K562 (cell line): Measurements from ENCODE around the gene EML2. TPM values are rescaled to one million over a fixed set of nuclear protein-coding genes. Genes with fewer than 3 reads are reported as not detected.

ENCODE experiments used
- ATAC-seq: fragments of 200-7000 bp; cut with Tn5 transposase; 3 replicates; pipeline ENCODE4 v1.9.1; 2020; ENCODE audit warnings: moderate library complexity
- BruUV-seq: library from RNA; stranded (reverse); fragments of 400-500 nt; replicated peaks from 2 replicates; lab custom pipeline; 2021; lab: Mats Ljungman, UMichigan
- CTCF ChIA-PET: fragments of 300-600 bp; formaldehyde crosslinking; extraction: SDS; loops from one replicate; lab custom pipeline; 2021; ENCODE audit warnings: low intra/inter-chr PET ratio; lab: Yijun Ruan, JAX
- POLR2A ChIA-PET: fragments of 300-600, 350-650 bp; sonication (Branson Sonifier 250); formaldehyde crosslinking; extraction: SDS; loops from one replicate; lab custom pipeline; 2021; ENCODE audit warnings: antibody characterized with exemption, inconsistent platforms; lab: Yijun Ruan, JAX
- DNase-seq, 4 experiments: peaks; one replicate each; pipeline versions ENCODE4 v3.0.0 to v3.0.0-alpha.2; 2011 to 2018; ENCODE audit warnings: low spot score in 3 of 4, mixed read lengths in 3 of 4; ENCODE audit errors: extremely low read depth in 1 of 4
- FAIRE-seq: peaks from 2 replicates; lab custom pipeline; 2011; peaks lifted over from hg19 to GRCh38; lab: Jason Lieb, UNC
- H2AFZ ChIP-seq: 2 replicates; pipeline ENCODE4 v1.6.0; 2011; ENCODE audit warnings: low read depth, low read length, control low read depth, inconsistent platforms
- H3K27ac ChIP-seq: fragments of 200-600 bp; 3 replicates; pipeline ENCODE4 v1.8.0; 2011; ENCODE audit warnings: low read depth, mild to moderate bottlenecking, control low read depth, inconsistent platforms, low read length, moderate library complexity, mixed read lengths; ENCODE audit errors: extremely low read depth
- H3K27me3 ChIP-seq, 2 experiments: fragments of 300-600 bp in 1 of 2; 2 replicates in 1 of 2; 3 replicates in 1 of 2; pipeline versions ENCODE4 v1.6.0 to v1.8.0; 2011; ENCODE audit warnings: inconsistent platforms in 2 of 2, low read length in 2 of 2, mild to moderate bottlenecking in 1 of 2, mixed read lengths in 1 of 2, moderate library complexity in 1 of 2; ENCODE audit not compliant: control insufficient read depth in 2 of 2, insufficient read depth in 2 of 2
- H3K36me3 ChIP-seq: fragments of 300-600 bp; 3 replicates; pipeline ENCODE4 v1.8.0; 2011; ENCODE audit warnings: mild to moderate bottlenecking, low read length, inconsistent platforms; ENCODE audit not compliant: control insufficient read depth, insufficient read depth
- H3K4me1 ChIP-seq, 2 experiments: fragments of 200-600 bp in 1 of 2; replicated peaks in 1 of 2; 2 replicates in 1 of 2; 3 replicates in 1 of 2; pipeline versions ENCODE4 v1.5.1 to v1.8.0; 2011; ENCODE audit warnings: inconsistent platforms in 2 of 2, low read length in 2 of 2, mild to moderate bottlenecking in 1 of 2, mixed read lengths in 1 of 2, moderate library complexity in 1 of 2; ENCODE audit not compliant: control insufficient read depth in 2 of 2, insufficient read depth in 2 of 2
- H3K4me2 ChIP-seq: 2 replicates; pipeline ENCODE4 v1.6.1; 2011; ENCODE audit warnings: low read length, control low read depth, inconsistent platforms, mixed read lengths; ENCODE audit not compliant: insufficient read depth
- H3K4me3 ChIP-seq: fragments of 200-600 bp; sonication (generic), shearing (Covaris generic); 2 replicates; pipeline ENCODE4 v1.5.1; 2016; ENCODE audit warnings: control low read depth, inconsistent platforms
- H3K79me2 ChIP-seq: fragments of 200-600 bp; 3 replicates; pipeline ENCODE4 v1.8.0; 2011; ENCODE audit warnings: low read length, inconsistent platforms; ENCODE audit not compliant: control insufficient read depth, insufficient read depth
- H3K9ac ChIP-seq, 2 experiments: 2 replicates each; pipeline versions ENCODE4 v1.6.0 to v1.6.1; 2011; ENCODE audit warnings: low read depth in 2 of 2, low read length in 2 of 2, control low read depth in 1 of 2, inconsistent platforms in 1 of 2, mild to moderate bottlenecking in 1 of 2, mixed read lengths in 1 of 2; ENCODE audit not compliant: insufficient read depth in 1 of 2
- H3K9me1 ChIP-seq: one replicate; pipeline ENCODE4 v1.6.0; 2011; ENCODE audit warnings: inconsistent platforms, mild to moderate bottlenecking, low read length, moderate library complexity; ENCODE audit not compliant: control insufficient read depth, insufficient read depth
- H3K9me3 ChIP-seq: replicated peaks from 2 replicates; pipeline ENCODE4 v1.5.1; 2011; ENCODE audit warnings: low read depth, low read length, inconsistent platforms; ENCODE audit not compliant: control insufficient read depth, insufficient read depth
- H4K20me1 ChIP-seq: replicated peaks from 2 replicates; pipeline ENCODE4 v1.6.1; 2011; ENCODE audit warnings: low read length, inconsistent platforms, mixed read lengths; ENCODE audit not compliant: control insufficient read depth, insufficient read depth
- ARNT ChIP-seq, 2 experiments: fragments of 450-650 bp; IDR thresholded peaks; 2 replicates each; pipeline ENCODE4 v1.6.1; 2016; ENCODE audit warnings: mild to moderate bottlenecking in 1 of 2
- BDP1 ChIP-seq: IDR thresholded peaks from 3 replicates; pipeline ENCODE4 v1.6.1; 2011; ENCODE audit not compliant: insufficient read length, insufficient read depth
- CEBPG ChIP-seq, 3 experiments: fragments of 200-800 bp in 1 of 3; sonication (Bioruptor generic) in 1 of 3; sonication (generic) in 1 of 3; formaldehyde crosslinking in 1 of 3; IDR thresholded peaks in 2 of 3; conservative IDR thresholded peaks in 1 of 3; 2 replicates each; pipeline versions ENCODE4 v1.6.1 to v1.8.0; 2016 to 2022; ENCODE audit warnings: missing compliant biosample characterization in 2 of 3, missing genetic modification characterization in 2 of 3, mild to moderate bottlenecking in 1 of 3, missing genetic modification reagents in 1 of 3
- ELF1 ChIP-seq: fragments of 200-800 bp; sonication (Bioruptor generic); IDR thresholded peaks from 2 replicates; pipeline ENCODE4 v1.6.1; 2016; ENCODE audit warnings: missing genetic modification characterization, missing compliant biosample characterization
- POLR2G ChIP-seq: fragments of 200-400 bp; formaldehyde crosslinking; IDR thresholded peaks from 2 replicates; pipeline ENCODE4 v1.6.1; 2017; ENCODE audit warnings: low read depth, mild to moderate bottlenecking, antibody characterized with exemption, low read length, moderate library complexity
- PTRF ChIP-seq: fragments of 450-650 bp; IDR thresholded peaks from 2 replicates; pipeline ENCODE4 v1.6.1; 2016; ENCODE audit warnings: mild to moderate bottlenecking, missing genetic modification characterization, missing compliant biosample characterization
- PURB ChIP-seq: sonication (generic); formaldehyde crosslinking; IDR thresholded peaks from 2 replicates; pipeline ENCODE4 v1.9.0; 2021; ENCODE audit warnings: low read depth, mild to moderate bottlenecking, missing genetic modification reagents
- RBFOX2 ChIP-seq: fragments of 200-400 bp; formaldehyde crosslinking; IDR thresholded peaks from 2 replicates; pipeline ENCODE4 v1.6.1; 2017; ENCODE audit warnings: low read depth, mild to moderate bottlenecking, low read length, moderate library complexity
- USF2 ChIP-seq: sonication (generic); formaldehyde crosslinking; IDR thresholded peaks from 2 replicates; pipeline ENCODE4 v1.5.0; 2020; ENCODE audit warnings: missing genetic modification reagents
- ZNF124 ChIP-seq: sonication (generic); formaldehyde crosslinking; IDR thresholded peaks from 2 replicates; pipeline ENCODE4 v1.8.1; 2022; ENCODE audit warnings: missing genetic modification reagents
- ZNF77 ChIP-seq: fragments of 250-450 bp; sonication (Bioruptor Pico); IDR thresholded peaks from 2 replicates; pipeline ENCODE4 v1.5.0; 2020
- WGBS: fragments of 100-300 bp; shearing (Covaris generic); methylation state at CpG from one replicate; pipeline ENCODE4 v1.1.6; 2016; ENCODE audit warnings: low coverage, mixed read lengths; ENCODE audit not compliant: insufficient coverage; ENCODE audit errors: missing lambda C conversion rate; 5-methylcytosine and 5-hydroxymethylcytosine counted together
- in situ Hi-C: fragments of 300-500 bp; cut with MboI; formaldehyde crosslinking; loops from 4 replicates; pipeline ENCODE4 v1.15.0; 2018; ENCODE audit warnings: inconsistent platforms, mixed read lengths
- intact Hi-C: fragments of 100-400 bp; cut with micrococcal nuclease; formaldehyde crosslinking; loops from 2 replicates; pipeline ENCODE4 v1.14.2; 2022
- polyA plus RNA-seq, 8 experiments: library from polyadenylated mRNA; depleted of rRNA in 4 of 8; stranded (reverse) in 5 of 8; unstranded in 3 of 8; fragments of >200 nt; fragmentation: Nextera tagmentation in 2 of 8; fragmentation: Illumina TruSeq in 1 of 8; extraction: Ambion mirVana in 2 of 8; extraction: Trizol in 1 of 8; gene quantifications; 2 replicates each; pipeline versions ENCODE4 v1.2.1 to v1.2.3, GENCODE V29; 2011 to 2014; ENCODE audit warnings: inconsistent platforms in 1 of 8, missing spikeins in 1 of 8
- total RNA-seq, 7 experiments: library from RNA; depleted of rRNA in 6 of 7; stranded (reverse); fragments of >200 nt in 6 of 7; fragmentation: Illumina TruSeq in 2 of 7; extraction: Trizol in 2 of 7; gene quantifications; 2 replicates each; pipeline versions ENCODE4 v1.2.1 to v1.2.3, GENCODE V29; 2011 to 2021; ENCODE audit warnings: low replicate concordance in 1 of 7
- TF ChIP-seq, protein P1 (sequence below): sonication (generic); formaldehyde crosslinking; IDR thresholded peaks from 2 replicates; pipeline ENCODE4 v1.8.1; 2023; ENCODE audit warnings: mild to moderate bottlenecking, missing genetic modification reagents
- TF ChIP-seq, protein P2 (sequence below), 3 experiments: IDR thresholded peaks in 2 of 3; conservative IDR thresholded peaks in 1 of 3; 2 replicates each; pipeline ENCODE4 v1.5.1; 2011 to 2012; ENCODE audit warnings: low read length in 3 of 3, mild to moderate bottlenecking in 3 of 3, control low read depth in 2 of 3, improper control_type of control experiment in 1 of 3, inconsistent platforms in 1 of 3, low read depth in 1 of 3, mixed read lengths in 1 of 3, moderate library complexity in 1 of 3; ENCODE audit not compliant: insufficient read depth in 2 of 3

Gene EML2
- total and polyA plus RNA-seq, 9 of the 15 experiments (the other 6 are each of a cell fraction or from before 2014, with no cell fraction given): 2.6 to 69.6 (median 24.8) TPM

DNA sequence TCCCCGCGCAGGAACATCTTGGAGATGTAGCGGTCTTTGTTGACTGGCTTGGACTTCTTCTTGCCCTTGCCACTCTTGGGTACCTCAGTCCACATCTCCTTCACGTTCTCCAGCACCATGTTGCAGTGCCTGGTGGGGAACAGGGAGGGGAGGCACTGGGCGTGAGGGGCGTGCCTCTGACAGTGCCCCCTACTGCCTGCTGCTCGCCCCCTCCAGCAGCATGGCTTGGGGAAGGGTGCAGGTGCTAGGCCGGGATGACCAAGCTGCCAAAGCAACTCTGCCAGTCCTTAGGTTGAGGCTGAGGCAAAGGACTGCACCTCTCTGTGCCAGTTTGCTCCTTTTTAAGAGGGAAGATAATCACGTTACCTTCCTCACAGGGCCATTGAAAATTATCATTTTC, 48.4 kb upstream of the EML2 start:
- Histone ChIP-seq H3K9me1 (no peaks in the 10 kb centered on the region), H3K79me2 (peaks cover 32% of the 10 kb centered on the region), H3K36me3 (peaks cover 64% of the 10 kb centered on the region; the same call in 2 of the 3 replicates), H3K9ac (no peak overlapping the region), H2AFZ (no peak overlapping the region), H3K27ac (no peak overlapping the region), H3K4me3 (no peak overlapping the region), H3K4me2 (no peak overlapping the region), H3K9me3 (no peaks in the 10 kb centered on the region), H4K20me1 (0 out of 2 replicates have a peak, but pooled peaks cover 4% of the 10 kb centered on the region), H3K4me1 (peaks cover 4 to 9% of the 10 kb centered on the region in 2 experiments; a peak in 4 of 5 replicates), H3K27me3 (no peaks in the 10 kb centered on the region)
- CTCF ChIA-PET: no interaction called here
- POLR2A ChIA-PET: interaction anchor here (0.6 to 3.3 kb wide), 2 partner anchors 9 to 30 kb away, joined by 3 to 12 read pairs; no protein-coding TSS in a partner anchor
- in situ Hi-C loops (no loop called here), intact Hi-C loops (no loop called here)
- WGBS: 95% methylated on average over 7 of the region's 9 CpGs
- FAIRE-seq (no peak), ATAC-seq (no peak), DNase-seq (no peak)
- TF ChIP-seq ARNT (IDR thresholded peaks at IDR 0.05) (no peak), USF2 (CRISPR knock-in tag) (no peak), PTRF (no peak), ZNF124 (CRISPR knock-in tag) (no peak), CEBPG (CRISPR knock-in tag; IDR thresholded peaks at IDR 0.05) (no peak), CEBPG (tag; conservative IDR thresholded peaks at IDR 0.05 in 1 of 2, IDR thresholded peaks at IDR 0.05 in 1 of 2) (no peak), ELF1 (tag) (no peak), PURB (CRISPR knock-in tag) (no peak), ZNF77 (CRISPR knock-in tag) (no peak), POLR2G (peak; percentile 69), BDP1 (no peak), RBFOX2 (peak; percentile 66)
- TF ChIP-seq, protein P1, sequence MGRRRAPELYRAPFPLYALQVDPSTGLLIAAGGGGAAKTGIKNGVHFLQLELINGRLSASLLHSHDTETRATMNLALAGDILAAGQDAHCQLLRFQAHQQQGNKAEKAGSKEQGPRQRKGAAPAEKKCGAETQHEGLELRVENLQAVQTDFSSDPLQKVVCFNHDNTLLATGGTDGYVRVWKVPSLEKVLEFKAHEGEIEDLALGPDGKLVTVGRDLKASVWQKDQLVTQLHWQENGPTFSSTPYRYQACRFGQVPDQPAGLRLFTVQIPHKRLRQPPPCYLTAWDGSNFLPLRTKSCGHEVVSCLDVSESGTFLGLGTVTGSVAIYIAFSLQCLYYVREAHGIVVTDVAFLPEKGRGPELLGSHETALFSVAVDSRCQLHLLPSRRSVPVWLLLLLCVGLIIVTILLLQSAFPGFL (CRISPR knock-in tag): no peak
- TF ChIP-seq, protein P2, sequence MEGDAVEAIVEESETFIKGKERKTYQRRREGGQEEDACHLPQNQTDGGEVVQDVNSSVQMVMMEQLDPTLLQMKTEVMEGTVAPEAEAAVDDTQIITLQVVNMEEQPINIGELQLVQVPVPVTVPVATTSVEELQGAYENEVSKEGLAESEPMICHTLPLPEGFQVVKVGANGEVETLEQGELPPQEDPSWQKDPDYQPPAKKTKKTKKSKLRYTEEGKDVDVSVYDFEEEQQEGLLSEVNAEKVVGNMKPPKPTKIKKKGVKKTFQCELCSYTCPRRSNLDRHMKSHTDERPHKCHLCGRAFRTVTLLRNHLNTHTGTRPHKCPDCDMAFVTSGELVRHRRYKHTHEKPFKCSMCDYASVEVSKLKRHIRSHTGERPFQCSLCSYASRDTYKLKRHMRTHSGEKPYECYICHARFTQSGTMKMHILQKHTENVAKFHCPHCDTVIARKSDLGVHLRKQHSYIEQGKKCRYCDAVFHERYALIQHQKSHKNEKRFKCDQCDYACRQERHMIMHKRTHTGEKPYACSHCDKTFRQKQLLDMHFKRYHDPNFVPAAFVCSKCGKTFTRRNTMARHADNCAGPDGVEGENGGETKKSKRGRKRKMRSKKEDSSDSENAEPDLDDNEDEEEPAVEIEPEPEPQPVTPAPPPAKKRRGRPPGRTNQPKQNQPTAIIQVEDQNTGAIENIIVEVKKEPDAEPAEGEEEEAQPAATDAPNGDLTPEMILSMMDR (IDR thresholded peaks at IDR 0.05 in 2 of 3, conservative IDR thresholded peaks at IDR 0.05 in 1 of 3; ENCODE audit: insufficient read depth in 2 of 3, low read depth in 1 of 3, low read length in 3 of 3): 0 out of 6 replicates have a peak, but pooled peaks of 1 of the 3 experiments have one; percentile 13
- TSS peak; percentile 13 for BruUV-seq
